HepG2 (cell line): ENCODE data around the gene ZNRF3. TPM values are rescaled to one million over a fixed set of nuclear protein-coding genes. Genes with fewer than 3 reads are reported as not detected.

ENCODE experiments used
- EZH2 ChIP-seq: conservative IDR thresholded peaks from 2 replicates; pipeline ENCODE4 v1.6.1; 2012; ENCODE audit warnings: mild to moderate bottlenecking, low read depth, low read length, moderate library complexity
- FOXK2 ChIP-seq: fragments of 450-650 bp; IDR thresholded peaks from 2 replicates; pipeline ENCODE4 v1.6.1; 2016
- KMT2A ChIP-seq: sonication (generic); formaldehyde crosslinking; IDR thresholded peaks from 2 replicates; pipeline ENCODE4 v1.4.0; 2020; ENCODE audit warnings: missing genetic modification reagents
- MIER2 ChIP-seq: IDR thresholded peaks from 2 replicates; pipeline ENCODE4 v1.6.1; 2016; ENCODE audit warnings: missing biosample characterization, missing genetic modification reagents
- MLX ChIP-seq: IDR thresholded peaks from 2 replicates; pipeline ENCODE4 v1.6.1; 2016
- MXD3 ChIP-seq: IDR thresholded peaks from 2 replicates; pipeline ENCODE4 v1.6.1; 2016; ENCODE audit warnings: mild to moderate bottlenecking, missing biosample characterization, missing genetic modification reagents
- RCOR2 ChIP-seq: IDR thresholded peaks from 2 replicates; pipeline ENCODE4 v1.6.1; 2016; ENCODE audit warnings: missing biosample characterization, missing genetic modification reagents
- SALL1 ChIP-seq: sonication (generic); formaldehyde crosslinking; IDR thresholded peaks from 2 replicates; pipeline ENCODE4 v1.8.0; 2022; ENCODE audit warnings: mild to moderate bottlenecking, missing genetic modification reagents
- TGIF2 ChIP-seq: IDR thresholded peaks from 2 replicates; pipeline ENCODE4 v1.6.1; 2016; ENCODE audit warnings: control low read depth, missing compliant biosample characterization
- TRAFD1 ChIP-seq: sonication (generic); formaldehyde crosslinking; IDR thresholded peaks from 2 replicates; pipeline ENCODE4 v1.5.1; 2020; ENCODE audit warnings: missing genetic modification reagents, mild to moderate bottlenecking, borderline replicate concordance
- ZFP62 ChIP-seq: sonication (generic); formaldehyde crosslinking; IDR thresholded peaks from 2 replicates; pipeline ENCODE4 v1.4.0; 2020; ENCODE audit warnings: missing genetic modification reagents
- ZNF251 ChIP-seq: sonication (generic); formaldehyde crosslinking; IDR thresholded peaks from 2 replicates; pipeline ENCODE4 v1.9.0; 2021; ENCODE audit warnings: mild to moderate bottlenecking, missing genetic modification reagents
- ZNF281 ChIP-seq: sonication (generic); formaldehyde crosslinking; IDR thresholded peaks from 2 replicates; pipeline ENCODE4 v1.4.0; 2020; ENCODE audit warnings: missing genetic modification reagents, borderline replicate concordance
- ZNF383 ChIP-seq: sonication (generic); formaldehyde crosslinking; IDR thresholded peaks from 2 replicates; pipeline ENCODE4 v1.4.0; 2020; ENCODE audit warnings: missing genetic modification reagents, mild to moderate bottlenecking, borderline replicate concordance
- ZNF512B ChIP-seq: sonication (generic); formaldehyde crosslinking; IDR thresholded peaks from 2 replicates; pipeline ENCODE4 v1.5.1; 2020; ENCODE audit warnings: missing genetic modification reagents, mild to moderate bottlenecking, borderline replicate concordance
- ZNF775 ChIP-seq: sonication (generic); formaldehyde crosslinking; IDR thresholded peaks from 2 replicates; pipeline ENCODE4 v1.4.0; 2020; ENCODE audit warnings: missing genetic modification reagents, mild to moderate bottlenecking, moderate library complexity, borderline replicate concordance
- ZXDC ChIP-seq: sonication (generic); formaldehyde crosslinking; IDR thresholded peaks from 2 replicates; pipeline ENCODE4 v1.5.0; 2020; ENCODE audit warnings: mild to moderate bottlenecking, missing genetic modification reagents
- polyA plus RNA-seq, 8 experiments: library from polyadenylated mRNA; depleted of rRNA in 3 of 8; stranded (reverse) in 7 of 8; unstranded in 1 of 8; fragments of >200 nt; fragmentation: Illumina TruSeq in 4 of 8; extraction: Trizol in 4 of 8; gene quantifications; 2 replicates each; pipeline versions ENCODE4 v1.2.1 to v1.2.3, GENCODE V29; 2011 to 2016; ENCODE audit warnings: low read depth in 4 of 8, missing spikeins in 1 of 8, mixed read lengths in 1 of 8; ENCODE audit not compliant: insufficient read depth in 1 of 8
- total RNA-seq, 5 experiments: library from RNA; depleted of rRNA; stranded (reverse); fragments of >200 nt; fragmentation: Illumina TruSeq; extraction: Trizol; gene quantifications; 2 replicates each; pipeline ENCODE4 v1.2.3, GENCODE V29; 2016; ENCODE audit warnings: low read depth in 1 of 5

ZNRF3 gene
- total and polyA plus RNA-seq, 2 of the 13 experiments (the other 11 are each of a cell fraction or from before 2014, with no cell fraction given): 20.3 to 36.7 TPM

- TF ChIP-seq MXD3 (CRISPR knock-in tag): no peak
- TF ChIP-seq RCOR2 (CRISPR knock-in tag): no peak; the same call in 1 of the 2 replicates
- no peak; the same call in 1 of the 2 replicates for TF ChIP-seq TRAFD1 (CRISPR knock-in tag)
- TF ChIP-seq ZNF512B (CRISPR knock-in tag): peak; percentile 95; the same call in 1 of the 2 replicates
- TF ChIP-seq TGIF2 (CRISPR knock-in tag): 0 out of 2 replicates have a peak, but pooled peaks have one; percentile 54
- no peak for TF ChIP-seq ZNF251 (CRISPR knock-in tag)
- no peak for TF ChIP-seq ZNF775 (CRISPR knock-in tag)
- TF ChIP-seq KMT2A (CRISPR knock-in tag): 0 out of 2 replicates have a peak, but pooled peaks have one; percentile 32
- no peak for TF ChIP-seq MIER2 (CRISPR knock-in tag)
- no peak for TF ChIP-seq ZNF383
- no peak for TF ChIP-seq EZH2
- no peak for TF ChIP-seq FOXK2
- peak; percentile 63; the same call in 1 of the 2 replicates for TF ChIP-seq MLX (CRISPR knock-in tag)
- peak; percentile 88 for TF ChIP-seq SALL1 (CRISPR knock-in tag)
- no peak for TF ChIP-seq ZFP62 (CRISPR knock-in tag)
- no peak for TF ChIP-seq ZXDC (CRISPR knock-in tag)
- peak; percentile 84; the same call in 1 of the 2 replicates for TF ChIP-seq ZNF281 (CRISPR knock-in tag)
Measured at GRCh38 chr22:28920757-28921584, 37.6 kb downstream of the ZNRF3 start (continued).
